ENCODE results near the gene SLC47A1.

GRCh38 chr17:19610311-19610710 is 76.7 kb downstream of the SLC47A1 start:
- TF ChIP-seq CTCF (IDR thresholded peaks at IDR 0.05) (no peak), POLR2A (IDR thresholded peaks at IDR 0.05) (no peak), EP300 (IDR thresholded peaks at IDR 0.05) (no peak)
